ENCODE results near the gene TEKT1.

DNA sequence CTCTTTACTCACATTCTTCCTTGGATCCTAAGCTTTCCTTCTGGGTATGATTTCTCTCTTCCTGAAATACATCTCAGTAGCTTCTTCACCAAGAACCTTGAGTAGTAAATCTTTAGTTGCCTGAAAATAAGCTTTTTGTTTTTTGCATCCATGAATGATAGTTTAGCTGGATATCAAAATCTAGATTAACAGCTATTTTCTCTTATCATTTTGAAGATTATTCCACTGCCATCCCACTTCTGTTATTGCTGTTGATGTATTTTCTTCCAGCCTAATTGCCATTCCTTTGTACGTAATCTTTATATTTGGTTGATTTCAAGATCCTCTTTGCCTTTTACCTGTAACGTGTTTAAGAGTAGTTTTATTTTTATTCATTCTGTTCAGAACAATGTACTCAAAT is 63.1 kb downstream of the TEKT1 start:
- TF ChIP-seq, protein P1, sequence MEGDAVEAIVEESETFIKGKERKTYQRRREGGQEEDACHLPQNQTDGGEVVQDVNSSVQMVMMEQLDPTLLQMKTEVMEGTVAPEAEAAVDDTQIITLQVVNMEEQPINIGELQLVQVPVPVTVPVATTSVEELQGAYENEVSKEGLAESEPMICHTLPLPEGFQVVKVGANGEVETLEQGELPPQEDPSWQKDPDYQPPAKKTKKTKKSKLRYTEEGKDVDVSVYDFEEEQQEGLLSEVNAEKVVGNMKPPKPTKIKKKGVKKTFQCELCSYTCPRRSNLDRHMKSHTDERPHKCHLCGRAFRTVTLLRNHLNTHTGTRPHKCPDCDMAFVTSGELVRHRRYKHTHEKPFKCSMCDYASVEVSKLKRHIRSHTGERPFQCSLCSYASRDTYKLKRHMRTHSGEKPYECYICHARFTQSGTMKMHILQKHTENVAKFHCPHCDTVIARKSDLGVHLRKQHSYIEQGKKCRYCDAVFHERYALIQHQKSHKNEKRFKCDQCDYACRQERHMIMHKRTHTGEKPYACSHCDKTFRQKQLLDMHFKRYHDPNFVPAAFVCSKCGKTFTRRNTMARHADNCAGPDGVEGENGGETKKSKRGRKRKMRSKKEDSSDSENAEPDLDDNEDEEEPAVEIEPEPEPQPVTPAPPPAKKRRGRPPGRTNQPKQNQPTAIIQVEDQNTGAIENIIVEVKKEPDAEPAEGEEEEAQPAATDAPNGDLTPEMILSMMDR (IDR thresholded peaks at IDR 0.05): no peak
- no peak for TF ChIP-seq POLR2A (IDR thresholded peaks at IDR 0.05)
